ENCODE data around the gene CDKAL1.

GRCh38 chr6:20790032-20790791 is 256.0 kb downstream of the CDKAL1 start:
- TF ChIP-seq CTCF (CRISPR knock-in tag; IDR thresholded peaks at IDR 0.05): no peak
- TF ChIP-seq ZNF282 (IDR thresholded peaks at IDR 0.05; ENCODE audit: partially characterized antibody): no peak
- no peak for TF ChIP-seq ZMYM4 (CRISPR knock-in tag; IDR thresholded peaks at IDR 0.05)
- TF ChIP-seq KDM5A (IDR thresholded peaks at IDR 0.05; ENCODE audit: borderline replicate concordance, low read length): no peak
- no peak for TF ChIP-seq ZSCAN21 (CRISPR knock-in tag; IDR thresholded peaks at IDR 0.05; ENCODE audit: borderline replicate concordance)
- TF ChIP-seq TGIF2 (CRISPR knock-in tag; IDR thresholded peaks at IDR 0.05): no peak
- TF ChIP-seq LBX2 (CRISPR knock-in tag; IDR thresholded peaks at IDR 0.05; ENCODE audit: borderline replicate concordance): no peak
- TF ChIP-seq U2AF1 (optimal IDR thresholded peaks at IDR 0.05; ENCODE audit: low read depth, low read length): no peak
- no peak for TF ChIP-seq CHD4 (IDR thresholded peaks at IDR 0.05; ENCODE audit: borderline replicate concordance, low read length)
- no peak for TF ChIP-seq RXRA (CRISPR knock-in tag; IDR thresholded peaks at IDR 0.05)
- no peak for TF ChIP-seq ATF4 (CRISPR knock-in tag; IDR thresholded peaks at IDR 0.05)
- no peak for TF ChIP-seq ZBTB14 (CRISPR knock-in tag; IDR thresholded peaks at IDR 0.05)
